ENCODE results near the gene CES4A. TPM values are rescaled to one million over a fixed set of nuclear protein-coding genes. Genes with fewer than 3 reads are reported as not detected.
"Not testable (repeated sequence)": the region's sequence is repeated elsewhere in the genome, so short reads cannot be mapped to it uniquely, and the experiment has no call there.

Gene CES4A
- total RNA-seq, 1 donor from 2014 or later = 48.9 TPM

- intact Hi-C loops (cut with micrococcal nuclease) = loop anchor here (2.0 kb wide), 1 partner anchor 13 kb away; no protein-coding TSS in a partner anchor
Measured at GRCh38 chr16:67039260-67040020, 51.1 kb downstream of the CES4A start.

GRCh38 chr16:67040166-67040565 is 51.8 kb downstream of the CES4A start:
- intact Hi-C loops (cut with micrococcal nuclease) = no loop called here

DNA sequence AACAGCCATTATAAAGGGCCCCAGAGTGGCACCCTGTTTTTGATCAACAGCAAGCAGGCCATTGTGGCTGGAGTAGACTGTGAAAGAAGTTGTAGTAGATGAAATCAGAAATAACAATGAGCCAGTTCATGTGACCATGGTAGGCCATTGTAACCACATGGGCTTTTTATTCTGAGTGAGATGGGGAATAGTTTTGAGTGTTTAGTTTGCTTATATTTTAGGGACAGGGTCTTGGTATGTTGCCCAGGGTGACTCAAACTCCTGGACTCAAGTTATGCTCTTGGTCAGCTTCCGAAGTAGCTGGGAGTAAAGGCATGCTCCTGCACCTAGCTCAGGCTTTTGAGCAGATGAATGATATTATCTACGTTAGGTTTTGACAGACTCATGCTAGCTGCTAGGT is 52.5 kb downstream of the CES4A start:
- intact Hi-C loops (cut with micrococcal nuclease) = no loop called here

GRCh38 chr16:67041520-67041919 is 53.1 kb downstream of the CES4A start:
- intact Hi-C loops (cut with micrococcal nuclease) = not testable (repeated sequence)

- intact Hi-C loops (cut with micrococcal nuclease) = no loop called here
Measured at GRCh38 chr16:67043420-67043819, 55.0 kb downstream of the CES4A start.

DNA sequence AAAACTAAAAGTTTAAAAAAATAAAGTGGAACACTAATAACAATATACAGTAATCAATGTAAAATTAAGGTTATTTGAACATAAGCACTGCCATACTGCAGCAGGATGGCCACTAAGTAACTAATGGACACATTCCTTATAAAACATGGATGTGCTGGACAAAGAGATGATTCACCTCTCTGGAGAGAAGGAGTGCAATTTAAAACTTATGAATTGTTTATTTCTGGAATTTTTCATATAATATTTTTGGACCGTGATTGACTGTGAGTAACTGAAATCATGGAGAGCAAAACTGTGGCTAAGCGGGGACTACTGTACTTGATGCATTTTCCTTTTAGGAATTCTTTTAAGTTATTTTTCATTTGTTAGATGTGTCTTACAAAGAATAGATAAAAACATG is 62.4 kb downstream of the CES4A start:
- intact Hi-C loops (cut with micrococcal nuclease) = no loop called here

DNA sequence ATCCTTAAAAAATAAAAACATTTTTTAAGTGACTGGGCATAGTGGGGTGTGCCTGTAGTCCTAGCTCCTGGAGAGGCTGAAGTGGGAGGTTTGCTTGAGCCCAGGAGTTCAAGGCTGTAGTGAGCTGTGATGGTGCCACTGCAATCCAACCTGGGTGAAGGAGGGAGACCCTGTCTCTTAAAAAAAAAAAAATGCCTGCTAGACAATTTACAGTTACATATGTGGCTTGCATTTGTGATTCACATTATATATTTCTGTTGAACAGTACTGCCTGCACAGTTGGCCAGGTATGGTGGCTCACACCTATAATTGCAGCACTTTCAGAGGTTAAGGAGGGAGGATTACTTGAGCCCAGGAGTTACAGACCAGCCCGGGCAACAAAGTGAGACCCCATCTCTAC is 64.0 kb downstream of the CES4A start:
- intact Hi-C loops (cut with micrococcal nuclease) = loop anchor here (1.0 to 2.0 kb wide), 3 partner anchors 14 to 34 kb away; partner anchors contain the start of gene CBFB

DNA sequence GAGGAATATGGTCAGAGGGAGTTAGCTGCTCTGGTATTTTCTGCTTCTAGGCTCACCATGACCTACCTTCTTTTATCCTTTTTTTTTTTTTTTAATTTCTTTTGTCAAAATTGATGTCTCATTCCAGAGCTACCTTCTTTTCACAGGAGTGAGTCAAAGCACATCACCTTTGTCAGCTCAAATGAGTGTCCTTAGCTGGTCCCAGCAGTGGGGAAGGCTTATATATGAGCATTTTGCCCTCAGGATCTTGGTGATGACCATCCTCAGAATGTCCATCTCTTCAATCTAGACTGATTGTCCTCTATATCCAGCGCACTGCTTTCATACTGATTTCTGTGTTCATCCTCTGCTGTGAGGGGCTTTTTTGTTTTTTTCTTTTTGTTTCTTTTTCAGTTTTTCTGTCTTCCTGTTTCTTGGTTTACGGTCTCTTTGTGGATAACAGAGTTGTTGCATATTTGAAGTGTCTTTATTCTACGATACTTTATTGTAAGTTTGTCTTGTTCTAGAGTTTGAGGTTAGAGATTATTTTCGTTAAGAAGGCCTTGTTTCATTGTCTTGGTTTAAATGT is 65.5 kb downstream of the CES4A start:
- intact Hi-C loops (cut with micrococcal nuclease) = loop anchor here (1.0 to 2.0 kb wide), 6 partner anchors 9 to 105 kb away; partner anchors contain the start of genes FBXL8, PHAF1 and TRADD

- intact Hi-C loops (cut with micrococcal nuclease) = loop anchor here (1.0 to 2.0 kb wide), 4 partner anchors 8 to 104 kb away; partner anchors contain the start of genes FBXL8, PHAF1 and TRADD
Measured at GRCh38 chr16:67054901-67055300, 66.5 kb downstream of the CES4A start.

DNA sequence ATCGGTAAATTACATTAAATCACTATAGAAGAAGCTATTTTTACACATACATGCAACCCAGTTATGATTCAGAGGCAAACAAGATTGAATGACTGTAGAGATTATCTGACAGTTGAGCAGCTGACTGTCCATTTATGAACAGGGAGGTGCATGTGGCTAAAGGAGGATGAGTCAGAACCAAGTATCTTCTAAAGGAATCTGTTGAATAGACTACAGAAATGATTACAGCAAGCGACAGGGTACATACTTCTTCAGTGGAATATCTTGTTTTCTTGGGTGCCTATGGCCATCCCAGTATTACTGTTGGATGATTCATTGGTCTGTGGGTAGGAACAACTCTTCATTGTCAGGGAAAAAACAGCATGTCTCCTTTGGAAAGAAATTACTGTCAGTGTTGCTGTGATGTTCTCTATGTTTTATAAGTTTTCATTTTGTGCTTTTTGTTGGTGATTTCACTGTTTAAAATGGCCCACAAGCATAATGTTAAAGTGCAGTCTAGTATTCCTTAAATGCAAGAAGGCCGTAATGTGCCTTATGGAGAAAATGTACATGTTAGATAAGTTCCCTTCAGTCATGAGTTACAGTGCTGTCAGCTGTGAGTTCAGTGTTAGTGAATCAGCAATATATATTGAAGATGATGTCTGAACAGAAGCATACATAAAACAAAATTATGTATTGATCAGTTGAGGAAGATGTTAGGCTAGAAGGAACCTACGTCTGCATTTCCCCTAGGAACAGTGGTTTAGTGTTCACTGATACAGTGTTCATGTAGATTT is 67.5 kb downstream of the CES4A start:
- intact Hi-C loops (cut with micrococcal nuclease) = loop anchor here (2.0 kb wide), 1 partner anchor 79 kb away; no protein-coding TSS in a partner anchor

Other genes with a start within 250 kb of the CES4A start
- 80.2 and 87.0 TPM in 2 replicates for gene DYNC1LI2, start 237.0 kb upstream of the CES4A start, total RNA-seq
- 0.17 TPM in 1 of 2 replicates, not detected in the other for gene TERB1, start 187.0 kb upstream of the CES4A start, total RNA-seq
- gene NAE1, start 157.6 kb upstream of the CES4A start, total RNA-seq = 77.5 and 78.8 TPM in 2 replicates
- gene CA7, start 144.2 kb upstream of the CES4A start, total RNA-seq = not detected in 2 replicates
- 30.8 and 32.6 TPM in 2 replicates for gene PDP2, start 108.1 kb upstream of the CES4A start, total RNA-seq
- not detected in 2 replicates for gene CDH16, start 69.7 kb upstream of the CES4A start, total RNA-seq
- 0.95 and 1.1 TPM in 2 replicates for gene RRAD, start 63.1 kb upstream of the CES4A start, total RNA-seq
- gene CIAO2B, start 54.2 kb upstream of the CES4A start, total RNA-seq = 119 and 126 TPM in 2 replicates
- gene CES2, start 53.1 kb upstream of the CES4A start, total RNA-seq = 41.1 and 46.0 TPM in 2 replicates
- 9.0 and 9.6 TPM in 2 replicates for gene CES3, start 27.3 kb upstream of the CES4A start, total RNA-seq
- gene CBFB, start 40.6 kb downstream of the CES4A start, total RNA-seq = 216 and 221 TPM in 2 replicates
- gene PHAF1, start 121.4 kb downstream of the CES4A start, total RNA-seq = 19.6 and 19.9 TPM in 2 replicates
- gene B3GNT9, start 162.4 kb downstream of the CES4A start, total RNA-seq = 15.1 and 16.7 TPM in 2 replicates
- gene TRADD, start 171.3 kb downstream of the CES4A start, total RNA-seq = 85.9 and 89.9 TPM in 2 replicates
- 54.5 and 57.3 TPM in 2 replicates for gene FBXL8, start 171.4 kb downstream of the CES4A start, total RNA-seq
- 98.7 and 111 TPM in 2 replicates for gene HSF4, start 176.2 kb downstream of the CES4A start, total RNA-seq
- gene NOL3, start 181.9 kb downstream of the CES4A start, total RNA-seq = 49.5 and 53.5 TPM in 2 replicates
- 79.1 and 79.7 TPM in 2 replicates for gene MATCAP1, start 195.4 kb downstream of the CES4A start, total RNA-seq
- 0.42 and 0.61 TPM in 2 replicates for gene EXOC3L1, start 201.5 kb downstream of the CES4A start, total RNA-seq
- gene E2F4, start 203.6 kb downstream of the CES4A start, total RNA-seq = 137 and 146 TPM in 2 replicates
- 8.0 and 8.9 TPM in 2 replicates for gene ELMO3, start 210.5 kb downstream of the CES4A start, total RNA-seq
- 52.6 and 52.9 TPM in 2 replicates for gene TMEM208, start 238.5 kb downstream of the CES4A start, total RNA-seq